OCI-LY7 (cell line): Measurements from ENCODE around the gene ATAD3A.

Source experiments
- EZH2phosphoT487 ChIP-seq: fragments of 200-600 bp; sonication (generic); IDR thresholded peaks from 2 replicates; pipeline ENCODE4 v1.6.1; 2018; ENCODE audit warnings: low read depth, borderline replicate concordance, mild to moderate bottlenecking, mixed run types, antibody characterized with exemption, low read length, moderate library complexity, mixed read lengths
- TF ChIP-seq, protein P1 (sequence below): fragments of 200-600 bp; sonication (generic); conservative IDR thresholded peaks from 2 replicates; pipeline ENCODE4 v1.5.1; 2014; ENCODE audit warnings: mild to moderate bottlenecking, antibody characterized with exemption, low read length, moderate library complexity, mixed read lengths

DNA sequence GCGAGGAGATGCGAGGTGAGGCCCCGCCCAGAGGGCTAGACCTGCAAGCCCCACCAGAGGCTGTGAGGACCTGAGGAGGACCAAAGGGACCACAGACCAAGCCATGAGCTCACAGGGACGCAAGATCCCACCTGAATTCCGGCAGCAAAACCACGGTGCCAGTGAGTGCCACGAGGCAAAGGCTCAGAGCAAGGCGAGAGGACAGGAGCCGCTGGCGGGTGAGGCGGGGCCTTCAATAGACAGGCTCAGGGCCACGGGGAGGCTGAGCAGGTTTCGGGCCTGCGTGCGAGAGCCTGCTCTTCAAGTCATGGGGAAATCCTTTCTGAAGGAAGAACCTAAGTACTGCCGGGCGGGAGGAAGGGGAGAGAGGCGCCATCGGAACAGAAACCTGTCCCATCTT lies 35.5 kb downstream of the ATAD3A start:
- TF ChIP-seq, protein P1, sequence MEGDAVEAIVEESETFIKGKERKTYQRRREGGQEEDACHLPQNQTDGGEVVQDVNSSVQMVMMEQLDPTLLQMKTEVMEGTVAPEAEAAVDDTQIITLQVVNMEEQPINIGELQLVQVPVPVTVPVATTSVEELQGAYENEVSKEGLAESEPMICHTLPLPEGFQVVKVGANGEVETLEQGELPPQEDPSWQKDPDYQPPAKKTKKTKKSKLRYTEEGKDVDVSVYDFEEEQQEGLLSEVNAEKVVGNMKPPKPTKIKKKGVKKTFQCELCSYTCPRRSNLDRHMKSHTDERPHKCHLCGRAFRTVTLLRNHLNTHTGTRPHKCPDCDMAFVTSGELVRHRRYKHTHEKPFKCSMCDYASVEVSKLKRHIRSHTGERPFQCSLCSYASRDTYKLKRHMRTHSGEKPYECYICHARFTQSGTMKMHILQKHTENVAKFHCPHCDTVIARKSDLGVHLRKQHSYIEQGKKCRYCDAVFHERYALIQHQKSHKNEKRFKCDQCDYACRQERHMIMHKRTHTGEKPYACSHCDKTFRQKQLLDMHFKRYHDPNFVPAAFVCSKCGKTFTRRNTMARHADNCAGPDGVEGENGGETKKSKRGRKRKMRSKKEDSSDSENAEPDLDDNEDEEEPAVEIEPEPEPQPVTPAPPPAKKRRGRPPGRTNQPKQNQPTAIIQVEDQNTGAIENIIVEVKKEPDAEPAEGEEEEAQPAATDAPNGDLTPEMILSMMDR, result no peak
- TF ChIP-seq EZH2phosphoT487, result no peak
